GM23338 (cell line): Measurements from ENCODE around the gene RGS6. TPM values are rescaled to one million over a fixed set of nuclear protein-coding genes. Genes with fewer than 3 reads are reported as not detected.

Experiments used
- ATAC-seq: fragments of 200-7000 bp; cut with Tn5 transposase; 3 replicates; pipeline ENCODE4 v1.9.1; 2020
- DNase-seq: peaks from one replicate; pipeline ENCODE4 v3.0.0-alpha.2; 2015; ENCODE audit warnings: low spot score
- H2AFZ ChIP-seq: fragments of 200-600 bp; sonication (generic); 2 replicates; pipeline ENCODE4 v1.8.0; 2016; ENCODE audit warnings: antibody characterized with exemption, mild to moderate bottlenecking, moderate library complexity
- H3F3A ChIP-seq: fragments of 200-600 bp; sonication (generic); replicated peaks from 2 replicates; pipeline ENCODE4 v1.8.0; 2017; ENCODE audit warnings: antibody characterized with exemption, mixed run types, low read depth
- H3K27ac ChIP-seq: fragments of 200-600 bp; sonication (generic); 2 replicates; pipeline ENCODE4 v1.6.1; 2016; ENCODE audit warnings: low read depth
- H3K27me3 ChIP-seq: fragments of 200-600 bp; sonication (generic); 2 replicates; pipeline ENCODE4 v1.8.0; 2016; ENCODE audit warnings: mild to moderate bottlenecking, mixed run types, moderate library complexity; ENCODE audit not compliant: insufficient read depth
- H3K36me3 ChIP-seq: fragments of 200-600 bp; sonication (generic); 2 replicates; pipeline ENCODE4 v1.8.0; 2016; ENCODE audit warnings: mild to moderate bottlenecking; ENCODE audit not compliant: insufficient read depth
- H3K4me1 ChIP-seq: fragments of 200-600 bp; sonication (generic); 2 replicates; pipeline ENCODE4 v1.8.0; 2016; ENCODE audit warnings: mild to moderate bottlenecking, moderate library complexity; ENCODE audit not compliant: insufficient read depth
- H3K4me2 ChIP-seq: fragments of 200-600 bp; sonication (generic); 2 replicates; pipeline ENCODE4 v1.7.1; 2017; ENCODE audit warnings: mixed run types
- H3K4me3 ChIP-seq: fragments of 200-600 bp; sonication (generic); 2 replicates; pipeline ENCODE4 v1.6.1; 2016; ENCODE audit warnings: mixed run types
- H3K79me2 ChIP-seq: fragments of 200-600 bp; sonication (generic); replicated peaks from 2 replicates; pipeline ENCODE4 v1.8.0; 2017; ENCODE audit warnings: mild to moderate bottlenecking; ENCODE audit not compliant: insufficient read depth
- H3K9me2 ChIP-seq: fragments of 200-600 bp; sonication (generic); 2 replicates; pipeline ENCODE4 v1.8.0; 2017; ENCODE audit not compliant: insufficient read depth
- H4K20me1 ChIP-seq: fragments of 200-600 bp; sonication (generic); replicated peaks from 2 replicates; pipeline ENCODE4 v1.8.0; 2017; ENCODE audit warnings: mild to moderate bottlenecking; ENCODE audit not compliant: insufficient read depth
- H3K27ac Mint-ChIP-seq: 2 replicates; pipeline ENCODE4 v1.8.0; 2020; ENCODE audit warnings: inconsistent platforms, mild to moderate bottlenecking, moderate library complexity, mixed read lengths
- H3K27me3 Mint-ChIP-seq: 3 replicates; pipeline ENCODE4 v1.8.0; 2022; ENCODE audit warnings: low read depth, mild to moderate bottlenecking, moderate library complexity, mixed read lengths, inconsistent platforms; ENCODE audit not compliant: insufficient read depth, poor library complexity
- H3K36me3 Mint-ChIP-seq: 3 replicates; pipeline ENCODE4 v1.8.0; 2021; ENCODE audit warnings: low read depth, mild to moderate bottlenecking, inconsistent platforms, moderate library complexity, mixed read lengths
- H3K4me1 Mint-ChIP-seq: 3 replicates; pipeline ENCODE4 v1.8.0; 2020; ENCODE audit warnings: mild to moderate bottlenecking, inconsistent platforms, mixed read lengths
- H3K4me3 Mint-ChIP-seq: 3 replicates; pipeline ENCODE4 v1.8.0; 2021; ENCODE audit warnings: moderate library complexity, mild to moderate bottlenecking, inconsistent platforms, mixed read lengths
- H3K9me3 Mint-ChIP-seq: 3 replicates; pipeline ENCODE4 v1.8.0; 2020; ENCODE audit warnings: moderate library complexity, mild to moderate bottlenecking, inconsistent platforms, mixed read lengths
- CTCF ChIP-seq, 2 experiments: fragments of 200-600 bp in 1 of 2; sonication (generic) in 1 of 2; conservative IDR thresholded peaks; 2 replicates each; pipeline versions ENCODE4 v1.5.1 to v1.6.1; 2016 to 2017; ENCODE audit warnings: antibody characterized with exemption in 2 of 2, low read depth in 2 of 2, mild to moderate bottlenecking in 2 of 2, moderate library complexity in 1 of 2
- ETS1 ChIP-seq: IDR thresholded peaks from 2 replicates; pipeline ENCODE4 v1.6.1; 2016; ENCODE audit warnings: antibody characterized with exemption
- EZH2 ChIP-seq: fragments of 200-600 bp; sonication (generic); IDR thresholded peaks from one replicate; pipeline ENCODE4 v1.8.0; 2017; ENCODE audit warnings: antibody characterized with exemption, mild to moderate bottlenecking, low read depth; ENCODE audit not compliant: unreplicated experiment
- EZH2phosphoT487 ChIP-seq: fragments of 200-600 bp; sonication (generic); IDR thresholded peaks from one replicate; pipeline ENCODE4 v1.8.1; 2018; ENCODE audit warnings: antibody characterized with exemption; ENCODE audit not compliant: unreplicated experiment
- JUNB ChIP-seq: IDR thresholded peaks from one replicate; pipeline ENCODE4 v1.6.1; 2016; ENCODE audit warnings: antibody characterized with exemption; ENCODE audit not compliant: unreplicated experiment
- POLR2AphosphoS5 ChIP-seq: IDR thresholded peaks from 2 replicates; pipeline ENCODE4 v1.6.1; 2016; ENCODE audit warnings: antibody characterized with exemption, low read depth
- REST ChIP-seq: IDR thresholded peaks from one replicate; pipeline ENCODE4 v1.6.1; 2018; ENCODE audit warnings: antibody characterized with exemption; ENCODE audit not compliant: unreplicated experiment
- ZNF114 ChIP-seq: fragments of 250-450 bp; sonication (Bioruptor Pico); IDR thresholded peaks from 2 replicates; pipeline ENCODE4 v1.5.0; 2020; ENCODE audit warnings: mild to moderate bottlenecking, moderate library complexity
- ZNF331 ChIP-seq: fragments of 250-450 bp; sonication (Bioruptor Pico); IDR thresholded peaks from 2 replicates; pipeline ENCODE4 v1.5.0; 2020; ENCODE audit warnings: low read depth, mild to moderate bottlenecking, moderate library complexity
- ZNF462 ChIP-seq: fragments of 250-450 bp; sonication (Bioruptor Pico); IDR thresholded peaks from 2 replicates; pipeline ENCODE4 v1.5.0; 2020; ENCODE audit warnings: mild to moderate bottlenecking, moderate library complexity
- polyA plus RNA-seq: library from polyadenylated mRNA; unstranded; fragments of >200 nt; fragmentation: Nextera tagmentation; extraction: Ambion mirVana; gene quantifications from 2 replicates; pipeline ENCODE4 v1.2.1, GENCODE V29; 2016
- total RNA-seq: library from RNA; depleted of rRNA; stranded (reverse); fragments of >200 nt; shearing (Covaris generic); gene quantifications from 2 replicates; pipeline ENCODE4 v1.2.3, GENCODE V29; 2014

Gene RGS6
- total and polyA plus RNA-seq, 2 experiments from 2014 or later, result 0.66 to 0.83 TPM

GRCh38 chr14:72217135-72217534 is 284.9 kb downstream of the RGS6 start (continued):
- TF ChIP-seq REST (no peak), JUNB (no peak), EZH2 (no peak), ZNF462 (no peak)

GRCh38 chr14:72222046-72222445 is 289.8 kb downstream of the RGS6 start:
- Mint-ChIP-seq H3K27ac (no peak overlapping the region), H3K4me1 (no peaks in the 10 kb centered on the region), H3K27me3 (no peaks in the 10 kb centered on the region), H3K9me3 (peaks cover 26% of the 10 kb centered on the region), H3K36me3 (peaks cover 18% of the 10 kb centered on the region; the same call in 2 of the 3 replicates), H3K4me3 (no peak overlapping the region)
- no peaks in the 10 kb centered on the region for H3K9me2 ChIP-seq
- H2AFZ ChIP-seq, result no peak overlapping the region
- H3K36me3 ChIP-seq, result no peaks in the 10 kb centered on the region; the same call in 1 of the 2 replicates
- H3F3A ChIP-seq, result no peaks in the 10 kb centered on the region
- no peak for DNase-seq
- H4K20me1 ChIP-seq, result no peaks in the 10 kb centered on the region
- ATAC-seq, result no peak
- H3K4me1 ChIP-seq, result no peaks in the 10 kb centered on the region
- H3K4me2 ChIP-seq, result no peak overlapping the region
- H3K4me3 ChIP-seq, result no peak overlapping the region
- H3K27ac ChIP-seq, result no peak overlapping the region
- H3K27me3 ChIP-seq, result no peaks in the 10 kb centered on the region
- no peaks in the 10 kb centered on the region for H3K79me2 ChIP-seq
- TF ChIP-seq ETS1 (no peak), ZNF331 (CRISPR knock-in tag) (no peak), EZH2phosphoT487 (no peak), CTCF (conservative IDR thresholded peaks at IDR 0.05; ENCODE audit: low read depth in 2 of 2) (no peak), ZNF114 (CRISPR knock-in tag) (no peak), POLR2AphosphoS5 (no peak)
